Ishikawa (cell line): ENCODE measurements around the gene RPS21.

Experiments
- CEBPB ChIP-seq: IDR thresholded peaks from 2 replicates; pipeline ENCODE4 v1.6.1; 2012
- CREB1 ChIP-seq: IDR thresholded peaks from 2 replicates; pipeline ENCODE4 v1.6.1; 2012; ENCODE audit warnings: low read depth
- EGR1 ChIP-seq: IDR thresholded peaks from 2 replicates; pipeline ENCODE4 v1.6.1; 2012
- EP300 ChIP-seq: IDR thresholded peaks from 2 replicates; pipeline ENCODE4 v1.6.1; 2012; ENCODE audit warnings: borderline replicate concordance
- FOXM1 ChIP-seq: IDR thresholded peaks from 2 replicates; pipeline ENCODE4 v1.6.1; 2012; ENCODE audit warnings: low read depth, borderline replicate concordance
- NFIC ChIP-seq: IDR thresholded peaks from 2 replicates; pipeline ENCODE4 v1.6.1; 2012
- RAD21 ChIP-seq: IDR thresholded peaks from 2 replicates; pipeline ENCODE4 v1.6.1; 2012; ENCODE audit warnings: low read depth
- TAF1 ChIP-seq: IDR thresholded peaks from 2 replicates; pipeline ENCODE4 v1.6.1; 2012; ENCODE audit warnings: low read depth, mild to moderate bottlenecking
- TCF12 ChIP-seq: IDR thresholded peaks from 2 replicates; pipeline ENCODE4 v1.6.1; 2012; ENCODE audit warnings: low read depth
- TEAD4 ChIP-seq: IDR thresholded peaks from 2 replicates; pipeline ENCODE4 v1.6.1; 2012
- YY1 ChIP-seq: IDR thresholded peaks from 2 replicates; pipeline ENCODE4 v1.6.1; 2012; ENCODE audit warnings: low read depth
- ZBTB7A ChIP-seq: IDR thresholded peaks from 2 replicates; pipeline ENCODE4 v1.6.1; 2012; ENCODE audit warnings: low read depth
- TF ChIP-seq, protein P1 (sequence below): IDR thresholded peaks from 2 replicates; pipeline ENCODE4 v1.6.1; 2012; ENCODE audit warnings: low read depth, mild to moderate bottlenecking
- TF ChIP-seq, protein P2 (sequence below): IDR thresholded peaks from 2 replicates; pipeline ENCODE4 v1.6.1; 2012
- TF ChIP-seq, protein P3 (sequence below): IDR thresholded peaks from 2 replicates; pipeline ENCODE4 v1.6.1; 2012

The RPS21 gene

DNA sequence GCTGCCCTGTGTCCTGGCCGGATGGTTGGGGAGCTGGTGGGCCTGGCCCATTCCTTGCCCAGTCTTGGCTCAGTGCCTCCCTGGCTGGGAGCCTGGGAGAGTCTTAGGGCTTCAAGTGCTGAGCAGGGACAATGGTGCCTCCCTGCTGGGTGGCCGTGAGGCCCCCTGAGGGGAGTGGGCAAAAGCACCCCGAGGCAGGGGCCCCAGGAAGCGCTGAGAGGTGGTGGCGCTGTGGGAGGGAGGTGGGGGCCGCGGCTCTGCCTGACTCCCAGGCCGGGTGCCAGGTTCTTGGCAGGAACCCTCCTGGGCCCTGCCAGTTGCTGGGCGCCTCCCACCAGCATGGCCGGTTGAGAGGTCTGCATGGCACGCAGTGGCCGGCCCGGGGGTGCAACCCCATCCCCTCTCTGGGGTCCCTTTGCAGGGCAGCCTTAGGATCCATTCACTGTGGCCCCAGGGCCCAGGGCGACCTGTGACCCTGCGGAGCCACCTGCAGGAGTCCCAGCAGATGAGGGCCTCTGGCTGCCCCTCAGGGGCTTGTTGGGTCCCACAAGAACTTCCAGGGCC lies 9.2 kb upstream of the RPS21 start:
- TF ChIP-seq, protein P1, sequence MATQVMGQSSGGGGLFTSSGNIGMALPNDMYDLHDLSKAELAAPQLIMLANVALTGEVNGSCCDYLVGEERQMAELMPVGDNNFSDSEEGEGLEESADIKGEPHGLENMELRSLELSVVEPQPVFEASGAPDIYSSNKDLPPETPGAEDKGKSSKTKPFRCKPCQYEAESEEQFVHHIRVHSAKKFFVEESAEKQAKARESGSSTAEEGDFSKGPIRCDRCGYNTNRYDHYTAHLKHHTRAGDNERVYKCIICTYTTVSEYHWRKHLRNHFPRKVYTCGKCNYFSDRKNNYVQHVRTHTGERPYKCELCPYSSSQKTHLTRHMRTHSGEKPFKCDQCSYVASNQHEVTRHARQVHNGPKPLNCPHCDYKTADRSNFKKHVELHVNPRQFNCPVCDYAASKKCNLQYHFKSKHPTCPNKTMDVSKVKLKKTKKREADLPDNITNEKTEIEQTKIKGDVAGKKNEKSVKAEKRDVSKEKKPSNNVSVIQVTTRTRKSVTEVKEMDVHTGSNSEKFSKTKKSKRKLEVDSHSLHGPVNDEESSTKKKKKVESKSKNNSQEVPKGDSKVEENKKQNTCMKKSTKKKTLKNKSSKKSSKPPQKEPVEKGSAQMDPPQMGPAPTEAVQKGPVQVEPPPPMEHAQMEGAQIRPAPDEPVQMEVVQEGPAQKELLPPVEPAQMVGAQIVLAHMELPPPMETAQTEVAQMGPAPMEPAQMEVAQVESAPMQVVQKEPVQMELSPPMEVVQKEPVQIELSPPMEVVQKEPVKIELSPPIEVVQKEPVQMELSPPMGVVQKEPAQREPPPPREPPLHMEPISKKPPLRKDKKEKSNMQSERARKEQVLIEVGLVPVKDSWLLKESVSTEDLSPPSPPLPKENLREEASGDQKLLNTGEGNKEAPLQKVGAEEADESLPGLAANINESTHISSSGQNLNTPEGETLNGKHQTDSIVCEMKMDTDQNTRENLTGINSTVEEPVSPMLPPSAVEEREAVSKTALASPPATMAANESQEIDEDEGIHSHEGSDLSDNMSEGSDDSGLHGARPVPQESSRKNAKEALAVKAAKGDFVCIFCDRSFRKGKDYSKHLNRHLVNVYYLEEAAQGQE, result peak; percentile 7; the same call in 1 of the 2 replicates
- TF ChIP-seq, protein P2, sequence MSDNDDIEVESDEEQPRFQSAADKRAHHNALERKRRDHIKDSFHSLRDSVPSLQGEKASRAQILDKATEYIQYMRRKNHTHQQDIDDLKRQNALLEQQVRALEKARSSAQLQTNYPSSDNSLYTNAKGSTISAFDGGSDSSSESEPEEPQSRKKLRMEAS, result peak; percentile 72
- TF ChIP-seq EP300 (peak; percentile 100), FOXM1 (peak; percentile 99), TAF1 (no peak), EGR1 (peak; percentile 62), YY1 (peak; percentile 66), CREB1 (no peak), TEAD4 (peak; percentile 96), ZBTB7A (peak; percentile 99), RAD21 (peak; percentile 30; the same call in 1 of the 2 replicates), NFIC (peak; percentile 100), TCF12 (peak; percentile 100), CEBPB (peak; percentile 53; the same call in 1 of the 2 replicates)
- TF ChIP-seq, protein P3, sequence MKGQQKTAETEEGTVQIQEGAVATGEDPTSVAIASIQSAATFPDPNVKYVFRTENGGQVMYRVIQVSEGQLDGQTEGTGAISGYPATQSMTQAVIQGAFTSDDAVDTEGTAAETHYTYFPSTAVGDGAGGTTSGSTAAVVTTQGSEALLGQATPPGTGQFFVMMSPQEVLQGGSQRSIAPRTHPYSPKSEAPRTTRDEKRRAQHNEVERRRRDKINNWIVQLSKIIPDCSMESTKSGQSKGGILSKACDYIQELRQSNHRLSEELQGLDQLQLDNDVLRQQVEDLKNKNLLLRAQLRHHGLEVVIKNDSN, result peak; percentile 35

DNA sequence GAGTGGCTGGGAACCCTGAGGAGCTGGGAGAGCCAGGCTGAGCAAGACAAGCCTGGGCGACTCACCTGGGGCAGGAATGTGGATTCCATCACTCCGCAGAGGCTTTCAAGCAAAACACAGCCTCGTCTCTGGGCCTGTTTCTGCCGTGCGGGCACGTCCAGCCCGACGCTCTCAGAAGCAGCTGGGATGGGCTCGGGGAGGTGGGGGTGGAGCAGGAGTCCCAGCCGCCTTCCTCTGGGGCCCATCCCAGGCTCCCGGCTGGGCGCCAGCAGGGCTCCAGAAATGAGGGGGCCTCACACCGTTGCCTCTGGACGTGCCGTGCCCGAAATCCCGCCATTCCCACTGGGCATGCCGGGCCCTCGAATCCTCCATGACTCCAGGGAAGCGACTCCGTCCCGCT lies 8.7 kb upstream of the RPS21 start:
- peak; percentile 32; the same call in 1 of the 2 replicates for TF ChIP-seq TAF1
- TF ChIP-seq, protein P1, result no peak
- TF ChIP-seq EP300, result peak; percentile 86
- TF ChIP-seq TEAD4, result peak; percentile 71
- peak; percentile 54 for TF ChIP-seq TCF12
- TF ChIP-seq RAD21, result no peak
- TF ChIP-seq, protein P2, result peak; percentile 84

DNA sequence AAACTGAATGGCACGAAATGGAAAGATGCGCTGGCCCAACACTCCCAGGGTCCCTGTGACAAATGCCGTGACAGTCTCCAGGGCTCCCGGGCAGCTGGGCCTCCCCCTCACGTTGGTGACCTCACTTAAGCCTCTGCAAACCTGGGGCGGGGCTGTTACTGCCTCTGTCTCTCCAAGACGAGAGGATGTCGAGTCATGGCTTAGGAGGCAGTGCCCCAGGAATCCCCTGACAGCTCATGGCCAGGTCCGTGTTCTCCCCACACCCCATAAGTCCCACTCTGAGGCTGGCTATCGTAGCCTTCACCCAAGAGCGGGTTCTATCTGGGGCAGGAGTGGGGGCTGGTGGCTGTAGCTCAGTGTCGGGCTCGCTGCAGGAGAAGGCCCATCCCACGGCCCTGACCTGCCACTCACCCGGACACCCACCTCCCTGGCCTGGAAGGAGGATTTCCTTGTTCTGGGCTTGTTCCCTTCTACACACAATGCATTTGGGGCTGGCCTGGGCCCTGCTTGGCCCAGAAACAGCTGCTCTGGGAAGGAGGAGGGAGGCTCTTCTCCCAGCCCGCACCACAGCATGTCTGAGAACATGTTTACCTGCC lies 5.6 kb upstream of the RPS21 start:
- TF ChIP-seq TCF12 (no peak), ZBTB7A (peak; percentile 6; the same call in 1 of the 2 replicates), TAF1 (no peak), FOXM1 (no peak), YY1 (no peak), EP300 (peak; percentile 22; the same call in 1 of the 2 replicates), CEBPB (no peak), CREB1 (no peak), EGR1 (no peak), RAD21 (no peak), TEAD4 (no peak), NFIC (no peak)
- TF ChIP-seq, protein P1, result no peak
- TF ChIP-seq, protein P2, result 0 out of 2 replicates have a peak, but pooled peaks have one; percentile 29
- TF ChIP-seq, protein P3, result no peak
